IPS-NIHi11 (cell line): ENCODE measurements around the gene CRAT.
A peak's percentile ranks its signal among the peaks of the same experiment; 100 is the strongest.

Experiments
- DNase-seq: peaks from one replicate; pipeline ENCODE4 v3.0.0; 2012; ENCODE audit warnings: mixed read lengths, low spot score

The CRAT gene

GRCh38 chr9:129110740-129111527, at the start of gene CRAT, which contains the start of gene PTPA:
Gene CRAT (minus strand): TSS chr9:129110793. CDS start chr9:129110509, 284 bp downstream.
Gene PTPA (plus strand): TSS chr9:129111415. CDS start chr9:129111601, 186 bp downstream.
- peak; percentile 100 for DNase-seq

- no peak for DNase-seq
Measured at GRCh38 chr9:129156163-129156562, 45.6 kb upstream of the CRAT start.

GRCh38 chr9:129154866-129155477, 44.4 kb upstream of the CRAT start:
- no peak for DNase-seq

- no peak for DNase-seq
Measured at GRCh38 chr9:129151469-129151868, 40.9 kb upstream of the CRAT start.

- no peak for DNase-seq
Measured at GRCh38 chr9:129150672-129151211, 40.1 kb upstream of the CRAT start.

GRCh38 chr9:129150122-129150521, 39.5 kb upstream of the CRAT start:
- DNase-seq: no peak

GRCh38 chr9:129149442-129149841, 38.8 kb upstream of the CRAT start:
- DNase-seq: no peak

- no peak for DNase-seq
Measured at GRCh38 chr9:129148463-129149204, 38.0 kb upstream of the CRAT start.

- DNase-seq: no peak
Measured at GRCh38 chr9:129146441-129146941, 35.9 kb upstream of the CRAT start.

- DNase-seq: peak; percentile 90
Measured at GRCh38 chr9:129145841-129146292, 35.3 kb upstream of the CRAT start.

- DNase-seq: no peak
Measured at GRCh38 chr9:129145316-129145715, 34.7 kb upstream of the CRAT start.

GRCh38 chr9:129143031-129143927, 32.7 kb upstream of the CRAT start:
- peak; percentile 80 for DNase-seq

- no peak for DNase-seq
Measured at GRCh38 chr9:129142138-129142935, 31.7 kb upstream of the CRAT start.

GRCh38 chr9:129141066-129142041, 30.8 kb upstream of the CRAT start:
- DNase-seq: no peak

GRCh38 chr9:129140397-129141065, 29.9 kb upstream of the CRAT start:
- no peak for DNase-seq

GRCh38 chr9:129139993-129140396, 29.4 kb upstream of the CRAT start:
- peak; percentile 84 for DNase-seq

GRCh38 chr9:129139233-129139992, 28.8 kb upstream of the CRAT start:
- peak; percentile 81 for DNase-seq
